HG02885 (cell line): ENCODE data around the gene GALNT9.

Source experiments
- ATAC-seq: cut with Tn5 transposase; IDR thresholded peaks from one replicate; pipeline ENCODE4 v1.9.1; 2021; ENCODE audit warnings: mild to moderate bottlenecking; ENCODE audit not compliant: unreplicated experiment, poor library complexity

The GALNT9 gene

GRCh38 chr12:132239796-132240668, 89.4 kb downstream of the GALNT9 start:
- no peak for ATAC-seq

DNA sequence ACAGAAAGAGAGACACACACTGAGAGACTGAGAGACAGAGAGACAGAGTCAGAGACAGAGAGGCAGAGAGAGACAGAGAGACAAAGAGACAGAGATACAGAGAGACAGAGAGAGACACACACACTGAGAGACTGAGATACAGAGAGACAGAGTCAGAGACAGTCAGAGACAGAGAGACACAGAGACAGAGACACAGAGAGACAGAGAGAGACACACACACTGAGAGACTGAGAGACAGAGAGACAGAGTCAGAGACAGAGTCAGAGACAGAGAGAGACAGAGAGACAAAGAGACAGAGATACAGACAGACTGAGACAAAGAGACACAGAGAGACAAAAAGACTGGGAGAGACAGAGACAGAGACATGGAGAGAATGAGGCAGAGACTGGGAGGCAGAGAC, 90.0 kb downstream of the GALNT9 start:
- no peak for ATAC-seq

DNA sequence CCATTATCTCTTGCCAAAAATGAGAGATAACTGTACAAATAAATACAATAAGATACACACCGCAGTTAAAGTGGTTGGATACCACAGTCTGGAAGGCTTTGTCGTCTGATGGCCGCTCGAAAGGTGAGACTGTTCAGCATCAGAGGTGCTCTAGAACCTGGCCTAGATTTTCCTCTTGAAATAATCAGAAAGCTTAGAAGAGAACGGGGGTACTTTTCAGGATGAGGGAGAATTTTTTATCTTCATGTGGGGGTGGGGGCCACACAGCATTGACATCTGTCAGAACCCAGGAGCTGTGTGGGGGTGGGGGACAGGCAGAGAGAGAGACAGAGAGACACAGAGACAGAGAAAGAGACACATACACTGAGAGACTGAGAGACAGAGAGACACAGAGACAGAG, 90.5 kb downstream of the GALNT9 start:
- ATAC-seq, result no peak

GRCh38 chr12:132238488-132238854, 90.9 kb downstream of the GALNT9 start:
- no peak for ATAC-seq

- no peak for ATAC-seq
These were observed 91.5 kb downstream of the GALNT9 start for GRCh38 chr12:132237772-132238487.

GRCh38 chr12:132236930-132237771, 92.2 kb downstream of the GALNT9 start:
- ATAC-seq, result no peak

GRCh38 chr12:132236129-132236929, 93.1 kb downstream of the GALNT9 start:
- ATAC-seq, result no peak

DNA sequence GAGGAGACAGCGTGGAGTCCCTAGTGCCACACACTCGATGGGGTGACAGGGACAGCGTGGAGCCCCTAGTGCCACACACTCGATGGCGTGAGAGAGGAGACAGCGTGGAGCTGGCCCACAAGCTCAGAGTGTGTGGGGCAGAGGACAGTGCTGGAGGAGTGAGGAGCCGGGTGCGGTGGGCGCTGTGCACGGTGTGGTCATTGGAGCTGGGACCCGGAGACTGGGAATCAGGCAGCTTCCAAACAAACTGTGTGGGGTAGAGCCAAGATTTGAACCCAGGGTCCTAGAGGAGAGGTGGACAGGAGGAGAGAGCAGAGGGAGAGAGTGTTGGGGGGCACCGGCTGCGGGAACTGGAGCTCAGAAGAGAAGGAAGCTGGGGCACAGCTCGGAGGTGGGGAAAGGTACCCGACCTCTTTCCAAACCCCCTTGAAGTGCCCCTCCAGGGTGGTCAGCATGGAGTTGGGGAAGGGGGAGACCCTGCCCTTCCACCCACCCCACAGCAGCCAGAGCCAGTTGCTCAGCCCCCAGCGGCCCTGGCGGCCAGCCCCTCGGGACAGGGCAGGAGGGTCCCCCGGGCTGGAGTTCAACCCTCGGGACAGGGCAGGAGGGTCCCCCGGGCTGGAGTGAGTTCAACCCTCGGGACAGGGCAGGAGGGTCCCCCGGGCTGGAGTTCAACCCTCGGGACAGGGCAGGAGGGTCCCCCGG, 94.1 kb downstream of the GALNT9 start:
- no peak for ATAC-seq

- ATAC-seq, result no peak
These were observed 99.0 kb downstream of the GALNT9 start for GRCh38 chr12:132230381-132230780.

- no peak for ATAC-seq
These were observed 99.5 kb downstream of the GALNT9 start for GRCh38 chr12:132229926-132230325.

- ATAC-seq, result no peak
These were observed 100.1 kb downstream of the GALNT9 start for GRCh38 chr12:132229193-132229760.

DNA sequence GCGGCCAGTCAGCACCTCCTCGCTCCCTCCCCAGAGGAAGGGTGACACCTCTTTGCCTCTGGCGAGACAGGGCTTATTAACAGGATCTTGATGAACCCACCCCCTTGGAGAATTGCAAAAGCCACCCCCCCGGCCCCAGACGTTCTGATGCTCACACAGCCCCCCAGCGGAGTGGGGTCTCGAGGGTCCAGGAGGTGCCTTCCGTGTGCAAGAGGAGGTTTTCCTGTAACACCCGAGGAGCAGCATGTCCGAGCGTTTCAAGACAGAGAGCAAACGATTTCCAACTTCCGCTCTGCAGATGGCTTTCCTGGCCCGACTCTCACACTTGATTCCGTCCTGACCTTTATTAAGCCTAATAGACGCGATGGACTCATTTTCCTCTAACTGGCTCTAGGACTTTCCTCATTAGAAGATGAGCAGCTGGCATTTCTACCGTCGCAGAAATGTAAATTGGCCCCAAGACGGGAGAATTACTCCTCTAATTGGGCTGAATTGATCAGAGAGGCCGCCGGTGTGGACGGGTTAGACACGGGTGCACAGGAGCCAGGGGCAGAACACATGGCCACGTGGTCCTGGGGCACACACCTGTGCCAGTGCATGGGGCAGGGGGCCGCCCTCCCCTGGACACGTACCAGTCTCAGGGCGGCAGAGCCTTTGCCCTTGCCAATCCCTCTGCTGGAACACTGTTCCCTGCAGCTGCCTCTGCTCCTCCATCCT, 100.8 kb downstream of the GALNT9 start:
- no peak for ATAC-seq

GRCh38 chr12:132227782-132228475, 101.5 kb downstream of the GALNT9 start:
- no peak for ATAC-seq

- ATAC-seq, result no peak
These were observed 102.3 kb downstream of the GALNT9 start for GRCh38 chr12:132227118-132227517.

DNA sequence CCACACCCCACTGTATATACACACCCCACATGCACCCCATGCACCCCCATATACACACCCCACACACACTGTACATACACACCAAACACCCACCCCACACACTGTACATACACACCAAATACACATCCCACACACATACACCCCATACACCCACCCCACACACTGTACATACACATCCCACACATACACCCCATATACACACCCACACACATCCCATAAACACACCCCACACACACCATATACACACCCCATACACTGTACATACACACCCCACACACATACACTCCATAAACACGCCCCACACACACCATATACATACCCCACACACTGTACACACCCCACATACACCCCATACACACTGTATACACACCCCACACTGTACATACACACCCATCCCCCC, 102.8 kb downstream of the GALNT9 start:
- no peak for ATAC-seq

DNA sequence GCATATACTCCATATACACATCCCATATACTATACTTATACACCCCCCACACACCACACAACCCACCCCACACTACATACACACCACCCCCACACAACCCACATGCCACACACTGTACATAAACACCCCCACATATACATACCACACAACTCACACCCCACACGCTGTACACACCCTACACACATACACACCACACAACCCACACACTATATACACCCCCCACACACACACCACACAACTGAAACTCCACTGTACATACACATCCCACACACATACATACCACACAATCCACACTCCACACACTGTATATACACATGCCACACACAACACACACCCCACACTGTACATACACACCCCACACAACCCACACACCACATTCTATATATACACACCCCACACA, 104.2 kb downstream of the GALNT9 start:
- no peak for ATAC-seq

DNA sequence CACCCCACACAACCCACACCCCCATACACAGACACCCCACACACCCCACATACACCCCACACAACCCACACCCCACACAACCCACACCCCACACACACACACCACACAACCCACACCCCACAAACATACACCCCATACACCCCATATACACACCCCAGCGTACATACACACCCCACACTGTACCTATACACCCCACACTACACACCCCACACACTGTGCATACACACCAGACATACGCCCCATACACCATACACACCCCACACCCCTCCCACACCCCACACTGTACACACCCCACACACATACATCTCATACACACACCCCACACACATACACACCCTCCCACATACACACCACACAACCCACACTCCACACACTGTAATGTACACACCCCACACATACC, 104.9 kb downstream of the GALNT9 start:
- ATAC-seq, result no peak

DNA sequence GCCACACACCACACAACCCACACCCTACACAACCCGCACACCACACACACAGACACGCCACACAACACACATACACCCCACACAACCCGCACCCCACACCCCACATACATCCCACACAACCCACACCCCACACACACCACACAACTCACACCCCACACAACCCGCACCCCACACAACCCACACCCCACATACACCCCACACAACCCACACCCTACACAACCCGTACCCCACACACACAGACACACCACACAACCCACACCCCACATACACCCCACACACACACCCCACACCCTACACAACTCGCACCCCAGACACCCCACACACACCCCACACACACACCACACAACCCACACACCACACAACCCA, 106.6 kb downstream of the GALNT9 start:
- ATAC-seq, result no peak
